Activated T-cell treated with anti-CD3 and anti-CD28 coated beads for 48 hours (primary cell): ENCODE measurements around the gene CEBPG.
A peak's percentile ranks its signal among the peaks of the same experiment; 100 is the strongest.

Source experiments
- DNase-seq: peaks from one replicate; pipeline ENCODE4 v3.0.0-alpha.2; 2020; ENCODE audit warnings: low read depth

The CEBPG gene

GRCh38 chr19:33407140-33407551, 33.6 kb downstream of the CEBPG start:
- DNase-seq = no peak

- no peak for DNase-seq
Measured at GRCh38 chr19:33407716-33408115, 34.2 kb downstream of the CEBPG start.

GRCh38 chr19:33408116-33408515, 34.6 kb downstream of the CEBPG start:
- DNase-seq = no peak

GRCh38 chr19:33408538-33409434, 35.3 kb downstream of the CEBPG start:
- no peak for DNase-seq

GRCh38 chr19:33409906-33410685, 36.6 kb downstream of the CEBPG start:
- no peak for DNase-seq

- DNase-seq = no peak
Measured at GRCh38 chr19:33410915-33411401, 37.4 kb downstream of the CEBPG start.

- DNase-seq = no peak
Measured at GRCh38 chr19:33411621-33412180, 38.2 kb downstream of the CEBPG start.

- DNase-seq = no peak
Measured at GRCh38 chr19:33412601-33413425, 39.3 kb downstream of the CEBPG start.

GRCh38 chr19:33413426-33413725, 39.9 kb downstream of the CEBPG start:
- no peak for DNase-seq

GRCh38 chr19:33413868-33414666, 40.6 kb downstream of the CEBPG start:
- no peak for DNase-seq

- no peak for DNase-seq
Measured at GRCh38 chr19:33414667-33415605, 41.4 kb downstream of the CEBPG start.

GRCh38 chr19:33416307-33417215, 43.1 kb downstream of the CEBPG start:
- DNase-seq = peak; percentile 59

GRCh38 chr19:33417751-33418150, 44.2 kb downstream of the CEBPG start:
- no peak for DNase-seq

GRCh38 chr19:33418461-33418860, 45.0 kb downstream of the CEBPG start:
- no peak for DNase-seq

- DNase-seq = no peak
Measured at GRCh38 chr19:33418871-33419787, 45.6 kb downstream of the CEBPG start.

- no peak for DNase-seq
Measured at GRCh38 chr19:33419788-33420130, 46.2 kb downstream of the CEBPG start.

- DNase-seq = no peak
Measured at GRCh38 chr19:33420821-33421220, 47.3 kb downstream of the CEBPG start.

GRCh38 chr19:33421368-33421767, 47.9 kb downstream of the CEBPG start:
- no peak for DNase-seq
